ENCODE data around the gene AP4M1.

Gene AP4M1

GRCh38 chr7:100100420-100101015 lies 925 bp upstream of the AP4M1 start (continued):
- TF ChIP-seq ZNF473 (tag by site-specific recombination; IDR thresholded peaks at IDR 0.05) (no peak), PRDM4 (tag by site-specific recombination; IDR thresholded peaks at IDR 0.05) (peak; percentile 54; the same call in 1 of the 2 replicates), ZNF248 (tag by site-specific recombination; IDR thresholded peaks at IDR 0.05) (no peak), ZNF404 (tag by site-specific recombination; IDR thresholded peaks at IDR 0.05) (no peak), ZNF837 (tag by site-specific recombination; IDR thresholded peaks at IDR 0.05) (no peak), BCL11A (tag by site-specific recombination; IDR thresholded peaks at IDR 0.05; ENCODE audit: low read depth) (no peak), ZNF184 (tag by site-specific recombination; IDR thresholded peaks at IDR 0.05) (no peak), ZBTB48 (tag by site-specific recombination; IDR thresholded peaks at IDR 0.05) (peak; percentile 93), ZNF529 (tag by site-specific recombination; IDR thresholded peaks at IDR 0.05; ENCODE audit: insufficient replicate concordance) (no peak), ZNF777 (tag by site-specific recombination; IDR thresholded peaks at IDR 0.05; ENCODE audit: borderline replicate concordance) (no peak), ZNF133 (tag by site-specific recombination; IDR thresholded peaks at IDR 0.05) (no peak), ZNF274 (IDR thresholded peaks at IDR 0.05; ENCODE audit: low read length) (no peak), ZNF274 (tag by site-specific recombination; IDR thresholded peaks at IDR 0.05; ENCODE audit: borderline replicate concordance) (no peak), ZNF501 (tag by site-specific recombination; IDR thresholded peaks at IDR 0.05) (peak; percentile 85), ZNF302 (tag by site-specific recombination; IDR thresholded peaks at IDR 0.05; ENCODE audit: low read depth) (no peak), ZNF596 (tag by site-specific recombination; IDR thresholded peaks at IDR 0.05) (no peak), ZBTB1 (tag by site-specific recombination; IDR thresholded peaks at IDR 0.05) (no peak), ZNF639 (tag by site-specific recombination; IDR thresholded peaks at IDR 0.05) (peak; percentile 72; the same call in 1 of the 2 replicates), ZNF112 (tag by site-specific recombination; IDR thresholded peaks at IDR 0.05) (no peak), OSR2 (tag by site-specific recombination; IDR thresholded peaks at IDR 0.05) (no peak), ZNF518A (tag by site-specific recombination; conservative IDR thresholded peaks at IDR 0.05; ENCODE audit: low read depth) (peak; percentile 40), ZNF645 (tag by site-specific recombination; IDR thresholded peaks at IDR 0.05) (0 out of 2 replicates have a peak, but pooled peaks have one; percentile 55), ZNF555 (tag by site-specific recombination; conservative IDR thresholded peaks at IDR 0.05) (no peak), ZNF747 (tag by site-specific recombination; IDR thresholded peaks at IDR 0.05) (no peak), ZNF791 (tag by site-specific recombination; IDR thresholded peaks at IDR 0.05) (no peak), ZNF341 (tag by site-specific recombination; IDR thresholded peaks at IDR 0.05; ENCODE audit: low read depth) (peak; percentile 91), ZBTB26 (tag by site-specific recombination; optimal IDR thresholded peaks at IDR 0.05) (peak; percentile 90), ZSCAN30 (tag by site-specific recombination; IDR thresholded peaks at IDR 0.05) (peak; percentile 88), HOXA7 (CRISPR knock-in tag; IDR thresholded peaks at IDR 0.05; ENCODE audit: borderline replicate concordance) (no peak), ZNF677 (tag by site-specific recombination; IDR thresholded peaks at IDR 0.05) (no peak)
